Stimulated activated CD8-positive, alpha-beta memory T cell treated with anti-CD3 and anti-CD28 coated beads, Interleukin-12 subunit alpha, Interleukin-12 subunit beta, amount 100 ng/mL, for 24 hours (primary cell): ENCODE measurements around the gene PROSER3.

Source experiments
- DNase-seq: peaks from one replicate; pipeline ENCODE4 v3.0.0-alpha.2; 2020; ENCODE audit errors: extremely low read depth

The PROSER3 gene

GRCh38 chr19:35738021-35738886 is 19.7 kb upstream of the PROSER3 start:
- DNase-seq: no peak

- no peak for DNase-seq
Observed at GRCh38 chr19:35738887-35739229, 19.1 kb upstream of the PROSER3 start.

- DNase-seq: no peak
Observed at GRCh38 chr19:35739275-35740107, 18.5 kb upstream of the PROSER3 start.

GRCh38 chr19:35740108-35740422 is 17.9 kb upstream of the PROSER3 start:
- no peak for DNase-seq

- peak; percentile 92 for DNase-seq
Observed at GRCh38 chr19:35740423-35741202, 17.4 kb upstream of the PROSER3 start.

GRCh38 chr19:35741203-35741515 is 16.8 kb upstream of the PROSER3 start:
- no peak for DNase-seq

GRCh38 chr19:35742121-35742724 is 15.8 kb upstream of the PROSER3 start, which contains the start of gene IGFLR1:
TSS of gene IGFLR1 (minus strand) at chr19:35742452. CDS start at chr19:35741180, 1,272 bp downstream.
- DNase-seq: peak; percentile 50

- DNase-seq: no peak
Observed at GRCh38 chr19:35743640-35744429, 14.1 kb upstream of the PROSER3 start.

GRCh38 chr19:35744430-35745327 is 13.3 kb upstream of the PROSER3 start:
- peak; percentile 83 for DNase-seq

- peak; percentile 86 for DNase-seq
Observed at GRCh38 chr19:35745328-35746086, 12.5 kb upstream of the PROSER3 start, which contains the start of the genes PSENEN and U2AF1L4. TSS of gene PSENEN (plus strand) at chr19:35745651. CDS start at chr19:35745931, 280 bp downstream. TSS of gene U2AF1L4 (minus strand) at chr19:35745418. CDS start at chr19:35745391, 27 bp downstream.

GRCh38 chr19:35746087-35746462 is 11.9 kb upstream of the PROSER3 start:
- DNase-seq: no peak

- DNase-seq: no peak
Observed at GRCh38 chr19:35746531-35746930, 11.4 kb upstream of the PROSER3 start.

- peak; percentile 96 for DNase-seq
Observed at GRCh38 chr19:35748106-35749020, 9.6 kb upstream of the PROSER3 start, which contains the start of gene LIN37. TSS of gene LIN37 (plus strand) at chr19:35748576. CDS start at chr19:35748725, 149 bp downstream.

- no peak for DNase-seq
Observed at GRCh38 chr19:35750167-35750566, 7.8 kb upstream of the PROSER3 start.

GRCh38 chr19:35751839-35752745 is 5.9 kb upstream of the PROSER3 start:
- no peak for DNase-seq

GRCh38 chr19:35752746-35753350 is 5.1 kb upstream of the PROSER3 start:
- no peak for DNase-seq
